Suprapubic skin (tissue), 4 donors: Measurements from ENCODE around the gene FXR2.

Experiments
- CTCF ChIP-seq, 2 donors: fragments of 200-600 bp in 1 of 2; fragments of 450-650 bp in 1 of 2; sonication (generic) in 1 of 2; IDR thresholded peaks; one replicate each; pipeline ENCODE4 v1.5.1; 2016 to 2019; ENCODE audit warnings: antibody characterized with exemption in 2 of 2, mild to moderate bottlenecking in 1 of 2, moderate library complexity in 1 of 2
- EP300 ChIP-seq: sonication (generic); formaldehyde crosslinking; IDR thresholded peaks from one replicate; pipeline ENCODE4 v1.6.1; 2017; ENCODE audit warnings: antibody characterized with exemption
- POLR2A ChIP-seq, 2 donors: fragments of 450-650 bp; IDR thresholded peaks; one replicate each; pipeline ENCODE4 v1.6.1; 2017; ENCODE audit warnings: antibody characterized with exemption in 2 of 2, mild to moderate bottlenecking in 2 of 2, moderate library complexity in 2 of 2
- POLR2AphosphoS5 ChIP-seq, 3 donors: sonication (generic); formaldehyde crosslinking; IDR thresholded peaks; one replicate each; pipeline ENCODE4 v1.6.1; 2017; ENCODE audit warnings: antibody characterized with exemption in 3 of 3

GRCh38 chr17:7580604-7581575 lies 33.8 kb downstream of the FXR2 start:
- no peak for TF ChIP-seq POLR2A (IDR thresholded peaks at IDR 0.05)
- TF ChIP-seq CTCF (IDR thresholded peaks at IDR 0.05) = no peak
- TF ChIP-seq EP300 = no peak
- no peak for TF ChIP-seq POLR2AphosphoS5 (IDR thresholded peaks at IDR 0.05)
